GM12891 (cell line): Measurements from ENCODE around the gene OR8H1.

Experiments used
- PAX5 ChIP-seq: IDR thresholded peaks from 2 replicates; pipeline ENCODE4 v1.6.1; 2011; ENCODE audit warnings: low read length, moderate library complexity, mild to moderate bottlenecking; ENCODE audit not compliant: insufficient read depth, severe bottlenecking
- POLR2A ChIP-seq: IDR thresholded peaks from 2 replicates; pipeline ENCODE4 v1.6.1; 2011; ENCODE audit warnings: low read depth, low read length, control low read depth
- POLR2AphosphoS5 ChIP-seq: IDR thresholded peaks from 2 replicates; pipeline ENCODE4 v1.6.1; 2011; ENCODE audit warnings: low read depth, low read length, control low read depth
- TAF1 ChIP-seq: IDR thresholded peaks from 2 replicates; pipeline ENCODE4 v1.6.1; 2011; ENCODE audit warnings: low read depth, low read length, control low read depth

DNA sequence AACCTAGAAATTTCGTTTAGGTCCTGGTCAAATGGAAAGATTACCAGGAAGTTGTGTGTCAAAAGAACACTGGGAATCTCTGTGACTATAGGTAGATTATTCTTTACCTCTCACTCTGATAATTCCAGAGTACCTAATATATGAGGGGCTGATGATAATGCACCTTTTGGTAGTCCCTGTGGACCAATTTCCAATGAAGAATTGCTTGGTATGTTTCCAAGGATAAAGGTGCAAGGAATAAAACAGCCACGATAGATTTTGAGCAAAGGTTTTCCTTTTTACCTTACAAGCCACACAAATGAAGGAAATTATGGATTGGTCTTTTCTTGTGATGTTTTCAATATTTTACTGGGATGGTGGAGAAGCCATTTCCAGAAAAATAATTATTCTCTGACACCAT lies at the start of gene OR8H1:
- no peak for TF ChIP-seq POLR2AphosphoS5
- TF ChIP-seq POLR2A, result no peak
- no peak for TF ChIP-seq TAF1
- TF ChIP-seq PAX5, result no peak
